Right lung (tissue), 10 donors: ENCODE measurements around the gene RFC3. TPM values are rescaled to one million over a fixed set of nuclear protein-coding genes. Genes with fewer than 3 reads are reported as not detected.
"Not testable (repeated sequence)": the region's sequence is repeated elsewhere in the genome, so short reads cannot be mapped to it uniquely, and the experiment has no call there.

Experiments
- DNase-seq, 2 donors: peaks; one replicate each; pipeline ENCODE4 v3.0.0-alpha.2; 2013
- long read RNA-seq, 8 donors: transcript quantifications; one replicate each; lab custom pipeline, GENCODE V29; 2026
- polyA plus RNA-seq, 5 donors: library from polyadenylated mRNA; unstranded; fragments of 120-200 nt; gene quantifications; one replicate each; pipeline versions ENCODE4 v1.2.1 to v1.2.3, GENCODE V29; 2013; ENCODE audit warnings: inconsistent platforms in 1 of 5, low replicate concordance in 1 of 5; ENCODE audit not compliant: insufficient read length in 5 of 5, insufficient read depth in 1 of 5

The RFC3 gene
- polyA plus RNA-seq = 10 to 100 TPM; 17.2 to 35.4 (median 22.9) TPM
- long read RNA-seq, donor 1, partial matches to known transcripts = 27 of 29 reads
- long read RNA-seq, donor 1, other reads (novel, unspliced or antisense) = 0 of 29 reads
- long read RNA-seq, donor 2, transcript RFC3-201 (9 exons, 2,402 nt) = major isoform, 5 of 5 reads
- long read RNA-seq, donor 2, partial matches to known transcripts = 0 of 5 reads
- long read RNA-seq, donor 2, other reads (novel, unspliced or antisense) = 0 of 5 reads
- long read RNA-seq, donor 3, transcript RFC3-201 (9 exons, 2,402 nt) = major isoform, 5 of 5 reads
- long read RNA-seq, donor 3, partial matches to known transcripts = 0 of 5 reads
- long read RNA-seq, donor 3, other reads (novel, unspliced or antisense) = 0 of 5 reads
- long read RNA-seq, donor 4, partial matches to known transcripts = 0 of 2 reads
- long read RNA-seq, donor 4, other reads (novel, unspliced or antisense) = 0 of 2 reads
- long read RNA-seq, donor 5, transcript RFC3-201 (9 exons, 2,402 nt) = major isoform, 7 of 22 reads
- long read RNA-seq, donor 5, partial matches to known transcripts = 15 of 22 reads
- long read RNA-seq, donor 5, other reads (novel, unspliced or antisense) = 0 of 22 reads
- long read RNA-seq, donor 6, partial matches to known transcripts = 0 of 3 reads
- long read RNA-seq, donor 6, other reads (novel, unspliced or antisense) = 0 of 3 reads
- long read RNA-seq, donor 7, partial matches to known transcripts = 0 of 3 reads
- long read RNA-seq, donor 7, other reads (novel, unspliced or antisense) = 0 of 3 reads
- long read RNA-seq, donor 8, partial matches to known transcripts = 0 of 4 reads
- long read RNA-seq, donor 8, other reads (novel, unspliced or antisense) = 0 of 4 reads

- peak; percentile 96 for DNase-seq
Observed at GRCh38 chr13:33817901-33818706, at the start of gene RFC3. Gene RFC3, plus strand, starts transcription at chr13:33818149. Its CDS starts 30 bp downstream, at chr13:33818179.

GRCh38 chr13:33771296-33771695 is 46.7 kb upstream of the RFC3 start:
- no peak for DNase-seq

- no peak for DNase-seq
Observed at GRCh38 chr13:33773790-33774462, 44.0 kb upstream of the RFC3 start.

- DNase-seq = no peak
Observed at GRCh38 chr13:33775339-33776108, 42.4 kb upstream of the RFC3 start.

GRCh38 chr13:33776239-33776881 is 41.6 kb upstream of the RFC3 start:
- DNase-seq = no peak

GRCh38 chr13:33782631-33783030 is 35.3 kb upstream of the RFC3 start:
- DNase-seq = no peak

- not testable (repeated sequence) for DNase-seq
Observed at GRCh38 chr13:33783212-33783611, 34.7 kb upstream of the RFC3 start.

- DNase-seq = no peak
Observed at GRCh38 chr13:33784738-33785137, 33.2 kb upstream of the RFC3 start.

- DNase-seq = no peak
Observed at GRCh38 chr13:33785384-33785783, 32.6 kb upstream of the RFC3 start.

- no peak for DNase-seq
Observed at GRCh38 chr13:33787051-33787591, 30.8 kb upstream of the RFC3 start.

- DNase-seq = no peak
Observed at GRCh38 chr13:33789066-33789606, 28.8 kb upstream of the RFC3 start.

- DNase-seq = no peak
Observed at GRCh38 chr13:33789739-33790138, 28.2 kb upstream of the RFC3 start.

GRCh38 chr13:33793726-33794125 is 24.2 kb upstream of the RFC3 start:
- no peak for DNase-seq

- no peak for DNase-seq
Observed at GRCh38 chr13:33794576-33794975, 23.4 kb upstream of the RFC3 start.

- DNase-seq = no peak
Observed at GRCh38 chr13:33796095-33796494, 21.9 kb upstream of the RFC3 start.

- DNase-seq = no peak
Observed at GRCh38 chr13:33797622-33798021, 20.3 kb upstream of the RFC3 start.

- no peak for DNase-seq
Observed at GRCh38 chr13:33798023-33798422, 19.9 kb upstream of the RFC3 start.

GRCh38 chr13:33799950-33800592 is 17.9 kb upstream of the RFC3 start:
- peak; percentile 33 to 44 for DNase-seq
